AG04449 (cell line): ENCODE measurements around the gene RGP1.

ENCODE experiments used
- CTCF ChIA-PET: fragments of 350-600 bp; formaldehyde crosslinking; extraction: SDS; loops from one replicate; lab custom pipeline; 2021; ENCODE audit warnings: antibody characterized with exemption; lab: Yijun Ruan, JAX
- POLR2A ChIA-PET: fragments of 400-600, 350-600 bp; formaldehyde crosslinking; extraction: SDS; loops from one replicate; lab custom pipeline; 2020; ENCODE audit warnings: antibody characterized with exemption, inconsistent platforms; lab: Yijun Ruan, JAX
- DNase-seq: peaks from one replicate; pipeline ENCODE4 v3.0.0-alpha.2; 2010; ENCODE audit warnings: low read depth, low spot score
- H3K4me3 ChIP-seq: 2 replicates; pipeline ENCODE4 v1.5.1; 2011; ENCODE audit warnings: low read depth, mild to moderate bottlenecking, control low read depth, low read length
- CTCF ChIP-seq: IDR thresholded peaks from one replicate; pipeline ENCODE4 v1.5.1; 2011; ENCODE audit warnings: mild to moderate bottlenecking, moderate library complexity, low read length, control low read depth, inconsistent platforms; ENCODE audit not compliant: insufficient read depth; ENCODE audit errors: missing control alignments

The RGP1 gene

GRCh38 chr9:35776018-35776417 lies 26.9 kb downstream of the RGP1 start:
- no peak overlapping the region for H3K4me3 ChIP-seq
- CTCF ChIA-PET, result interaction anchor here (0.7 to 11.6 kb wide), 7 partner anchors 9 to 107 kb away, joined by 3 to 102 read pairs (median 3); no protein-coding TSS in a partner anchor
- POLR2A ChIA-PET, result no interaction called here
- DNase-seq, result no peak
- no peak for TF ChIP-seq CTCF

GRCh38 chr9:35778496-35778895 lies 29.4 kb downstream of the RGP1 start:
- ChIA-PET POLR2A (interaction anchor here (0.7 kb wide), 1 partner anchor 9 kb away, joined by 3 read pairs; no protein-coding TSS in a partner anchor), CTCF (interaction anchor here (0.8 to 11.6 kb wide), 7 partner anchors 8 to 104 kb away, joined by 3 to 102 read pairs (median 3); no protein-coding TSS in a partner anchor)
- no peak overlapping the region for H3K4me3 ChIP-seq
- TF ChIP-seq CTCF, result no peak
- DNase-seq, result no peak

GRCh38 chr9:35781066-35781465 lies 32.0 kb downstream of the RGP1 start:
- no peak overlapping the region for H3K4me3 ChIP-seq
- POLR2A ChIA-PET, result no interaction called here
- TF ChIP-seq CTCF, result no peak
- CTCF ChIA-PET, result interaction anchor here (1.0 to 3.2 kb wide), 3 partner anchors 9 to 164 kb away, joined by 3 to 17 read pairs (median 3); no protein-coding TSS in a partner anchor
- no peak for DNase-seq

GRCh38 chr9:35783418-35783817 lies 34.3 kb downstream of the RGP1 start:
- no peak overlapping the region for H3K4me3 ChIP-seq
- ChIA-PET CTCF (interaction anchor here (1.4 kb wide), 1 partner anchor 43 kb away, joined by 5 read pairs; no protein-coding TSS in a partner anchor), POLR2A (no interaction called here)
- no peak for DNase-seq
- no peak for TF ChIP-seq CTCF

GRCh38 chr9:35789541-35789940 lies 40.5 kb downstream of the RGP1 start:
- no peak overlapping the region for H3K4me3 ChIP-seq
- POLR2A ChIA-PET, result interaction anchor here (1.2 kb wide), 1 partner anchor 93 kb away, joined by 3 read pairs; no protein-coding TSS in a partner anchor
- CTCF ChIA-PET, result interaction anchor here (0.8 to 8.2 kb wide), 40 partner anchors 8 to 539 kb away, joined by 3 to 201 read pairs (median 7); partner anchors contain the start of genes FAM221B, GBA2, HINT2 and HRCT1
- no peak for DNase-seq
- TF ChIP-seq CTCF, result no peak

- POLR2A ChIA-PET, result interaction anchor here (0.9 to 1.2 kb wide), 4 partner anchors 22 to 116 kb away, joined by 3 to 7 read pairs (median 4); partner anchors contain the start of genes HRCT1 and SPAG8
- no peak for TF ChIP-seq CTCF
- DNase-seq, result no peak
- H3K4me3 ChIP-seq, result no peak overlapping the region
- CTCF ChIA-PET, result interaction anchor here (0.7 to 8.2 kb wide), 53 partner anchors 9 to 766 kb away, joined by 3 to 201 read pairs (median 5); partner anchors contain the start of genes FAM221B, GBA2, HINT2 and HRCT1
These were observed 40.9 kb downstream of the RGP1 start for GRCh38 chr9:35790025-35790384.
